GM21786 (cell line): ENCODE results near the gene C16orf95.
"Not testable (repeated sequence)": the region's sequence is repeated elsewhere in the genome, so short reads cannot be mapped to it uniquely, and the experiment has no call there.

Experiments
- ATAC-seq: cut with Tn5 transposase; IDR thresholded peaks from one replicate; pipeline ENCODE4 v1.9.1; 2021; ENCODE audit not compliant: unreplicated experiment

Gene C16orf95

GRCh38 chr16:87316923-87317749 lies at the start of gene C16orf95:
C16orf95 (minus strand) TSS chr16:87317392; CDS start chr16:87317242, 150 bp downstream.
- peak; percentile 92 for ATAC-seq

GRCh38 chr16:87366930-87367329 lies 49.7 kb upstream of the C16orf95 start:
- ATAC-seq, result no peak

GRCh38 chr16:87366288-87366687 lies 49.1 kb upstream of the C16orf95 start:
- no peak for ATAC-seq

- ATAC-seq, result no peak
Observed at GRCh38 chr16:87365021-87365713, 48.0 kb upstream of the C16orf95 start.

- ATAC-seq, result no peak
Observed at GRCh38 chr16:87363771-87364455, 46.7 kb upstream of the C16orf95 start.

- ATAC-seq, result not testable (repeated sequence)
Observed at GRCh38 chr16:87362828-87363559, 45.8 kb upstream of the C16orf95 start.

GRCh38 chr16:87361916-87362619 lies 44.9 kb upstream of the C16orf95 start:
- ATAC-seq, result no peak

- ATAC-seq, result no peak
Observed at GRCh38 chr16:87360862-87361610, 43.8 kb upstream of the C16orf95 start.

GRCh38 chr16:87359121-87359520 lies 41.9 kb upstream of the C16orf95 start:
- ATAC-seq, result no peak

GRCh38 chr16:87358696-87359095 lies 41.5 kb upstream of the C16orf95 start:
- ATAC-seq, result no peak

GRCh38 chr16:87358250-87358649 lies 41.1 kb upstream of the C16orf95 start:
- ATAC-seq, result no peak

- no peak for ATAC-seq
Observed at GRCh38 chr16:87356491-87356853, 39.3 kb upstream of the C16orf95 start.

- ATAC-seq, result no peak
Observed at GRCh38 chr16:87353613-87354012, 36.4 kb upstream of the C16orf95 start.

- ATAC-seq, result no peak
Observed at GRCh38 chr16:87352818-87353217, 35.6 kb upstream of the C16orf95 start.

- no peak for ATAC-seq
Observed at GRCh38 chr16:87351320-87351698, 34.1 kb upstream of the C16orf95 start.

GRCh38 chr16:87350681-87351319 lies 33.6 kb upstream of the C16orf95 start:
- ATAC-seq, result no peak

GRCh38 chr16:87350031-87350430 lies 32.8 kb upstream of the C16orf95 start:
- no peak for ATAC-seq

- ATAC-seq, result no peak
Observed at GRCh38 chr16:87348616-87349157, 31.5 kb upstream of the C16orf95 start.
